ENCODE data around the gene F12.

GRCh38 chr5:177396078-177396477 lies 13.3 kb downstream of the F12 start:
- TF ChIP-seq CTCF (IDR thresholded peaks at IDR 0.05; ENCODE audit: insufficient read depth, low read length) (no peak), GABPA (IDR thresholded peaks at IDR 0.05; ENCODE audit: low read depth) (no peak), SPI1 (IDR thresholded peaks at IDR 0.05; ENCODE audit: borderline replicate concordance, low read depth) (no peak), POLR2AphosphoS5 (IDR thresholded peaks at IDR 0.05; ENCODE audit: low read depth) (no peak), REST (IDR thresholded peaks at IDR 0.05; ENCODE audit: insufficient replicate concordance, low read depth) (no peak)

All from HL-60 (cell line).